WTC11 (cell line): ENCODE data around the gene STK32B. TPM values are rescaled to one million over a fixed set of nuclear protein-coding genes. Genes with fewer than 3 reads are reported as not detected.

ENCODE experiments used
- ATAC-seq: fragments of 200-7000 bp; cut with Tn5 transposase; 2 replicates; pipeline ENCODE4 v1.10.0; 2021; ENCODE audit warnings: mild to moderate bottlenecking, moderate library complexity
- CTCF ChIA-PET: fragments of 300-600 bp; sonication (Branson Sonifier 250); formaldehyde crosslinking; loops from one replicate; lab custom pipeline; 2021; ENCODE audit warnings: antibody characterized with exemption; lab: Charles Lee
- POLR2A ChIA-PET: fragments of 350-600 bp; sonication (Branson Sonifier 250); formaldehyde crosslinking; loops from one replicate; lab custom pipeline; 2021; ENCODE audit warnings: antibody characterized with exemption; lab: Charles Lee
- DNase-seq: peaks from one replicate; pipeline ENCODE4 v3.0.0; 2021; ENCODE audit warnings: low spot score
- H3K27ac Mint-ChIP-seq: 2 replicates; pipeline ENCODE4 v1.8.0; 2021; ENCODE audit warnings: mixed read lengths
- H3K27me3 Mint-ChIP-seq: 2 replicates; pipeline ENCODE4 v1.8.0; 2021; ENCODE audit warnings: low read depth, mild to moderate bottlenecking, moderate library complexity, mixed read lengths
- H3K36me3 Mint-ChIP-seq: 2 replicates; pipeline ENCODE4 v1.8.0; 2021; ENCODE audit warnings: mixed read lengths
- H3K4me1 Mint-ChIP-seq: 2 replicates; pipeline ENCODE4 v1.8.0; 2022; ENCODE audit warnings: mixed read lengths
- H3K4me3 Mint-ChIP-seq: 2 replicates; pipeline ENCODE4 v1.8.0; 2021; ENCODE audit warnings: mild to moderate bottlenecking, moderate library complexity, mixed read lengths
- H3K9me3 Mint-ChIP-seq: 2 replicates; pipeline ENCODE4 v1.8.0; 2021; ENCODE audit warnings: mixed read lengths
- ETV6 ChIP-seq: sonication (generic); formaldehyde crosslinking; IDR thresholded peaks from 2 replicates; pipeline ENCODE4 v1.8.1; 2022; ENCODE audit warnings: mild to moderate bottlenecking, missing genetic modification reagents
- GABPB1 ChIP-seq: sonication (generic); formaldehyde crosslinking; IDR thresholded peaks from 2 replicates; pipeline ENCODE4 v1.8.1; 2023; ENCODE audit warnings: mild to moderate bottlenecking, missing genetic modification reagents
- JAZF1 ChIP-seq: fragments of 250-450 bp; sonication (Bioruptor Pico); IDR thresholded peaks from 2 replicates; pipeline ENCODE4 v1.9.0; 2021; ENCODE audit warnings: moderate library complexity, mild to moderate bottlenecking, inconsistent platforms
- JUN ChIP-seq: sonication (generic); formaldehyde crosslinking; IDR thresholded peaks from 2 replicates; pipeline ENCODE4 v1.8.0; 2023; ENCODE audit warnings: mild to moderate bottlenecking, missing genetic modification reagents
- MXD4 ChIP-seq: fragments of 250-450 bp; sonication (Bioruptor Pico); IDR thresholded peaks from 2 replicates; pipeline ENCODE4 v1.8.0; 2021; ENCODE audit warnings: mild to moderate bottlenecking, moderate library complexity, borderline replicate concordance
- NR2C2 ChIP-seq: sonication (generic); formaldehyde crosslinking; IDR thresholded peaks from 2 replicates; pipeline ENCODE4 v1.8.0; 2022; ENCODE audit warnings: mild to moderate bottlenecking, missing genetic modification reagents
- NR3C1 ChIP-seq: sonication (generic); formaldehyde crosslinking; conservative IDR thresholded peaks from 2 replicates; pipeline ENCODE4 v1.8.1; 2023; ENCODE audit warnings: low read depth, mild to moderate bottlenecking, missing genetic modification reagents
- SMAD4 ChIP-seq: sonication (generic); formaldehyde crosslinking; IDR thresholded peaks from 2 replicates; pipeline ENCODE4 v1.8.0; 2022; ENCODE audit warnings: mild to moderate bottlenecking, missing genetic modification reagents
- SP1 ChIP-seq: sonication (generic); formaldehyde crosslinking; conservative IDR thresholded peaks from 2 replicates; pipeline ENCODE4 v1.8.1; 2022; ENCODE audit warnings: missing genetic modification reagents
- ZNF121 ChIP-seq: sonication (generic); formaldehyde crosslinking; IDR thresholded peaks from 2 replicates; pipeline ENCODE4 v1.8.0; 2023; ENCODE audit warnings: missing genetic modification reagents
- ZNF232 ChIP-seq: sonication (generic); formaldehyde crosslinking; IDR thresholded peaks from 2 replicates; pipeline ENCODE4 v1.8.0; 2022; ENCODE audit warnings: mild to moderate bottlenecking, missing genetic modification reagents
- total RNA-seq: library from RNA; stranded (reverse); gene quantifications from 3 replicates; pipeline ENCODE4 v1.2.3, GENCODE V29; 2021
- TF ChIP-seq, protein P1 (sequence below): sonication (generic); formaldehyde crosslinking; IDR thresholded peaks from 2 replicates; pipeline ENCODE4 v1.8.1; 2022; ENCODE audit warnings: low read depth, mild to moderate bottlenecking, moderate library complexity, missing genetic modification reagents, borderline replicate concordance
- TF ChIP-seq, protein P2 (sequence below): sonication (generic); formaldehyde crosslinking; IDR thresholded peaks from 2 replicates; pipeline ENCODE4 v1.8.0; 2022; ENCODE audit warnings: mild to moderate bottlenecking, missing genetic modification reagents
- TF ChIP-seq, protein P3 (sequence below): fragments of 250-450 bp; sonication (Bioruptor Pico); IDR thresholded peaks from 2 replicates; pipeline ENCODE4 v1.9.0; 2021; ENCODE audit warnings: moderate library complexity, mild to moderate bottlenecking, inconsistent platforms, borderline replicate concordance
- TF ChIP-seq, protein P4 (sequence below): sonication (generic); formaldehyde crosslinking; IDR thresholded peaks from 2 replicates; pipeline ENCODE4 v1.8.1; 2022; ENCODE audit warnings: mild to moderate bottlenecking, missing genetic modification reagents, moderate library complexity, borderline replicate concordance
- TF ChIP-seq, protein P5 (sequence below): fragments of 250-450 bp; sonication (Bioruptor Pico); IDR thresholded peaks from 2 replicates; pipeline ENCODE4 v1.8.0; 2021; ENCODE audit warnings: mild to moderate bottlenecking
- TF ChIP-seq, protein P6 (sequence below): sonication (generic); formaldehyde crosslinking; IDR thresholded peaks from 2 replicates; pipeline ENCODE4 v1.8.1; 2022; ENCODE audit warnings: mild to moderate bottlenecking, moderate library complexity, missing genetic modification reagents
- TF ChIP-seq, protein P7 (sequence below): sonication (generic); formaldehyde crosslinking; IDR thresholded peaks from 2 replicates; pipeline ENCODE4 v1.8.0; 2022; ENCODE audit warnings: mild to moderate bottlenecking, missing genetic modification reagents
- TF ChIP-seq, protein P8 (sequence below): sonication (generic); formaldehyde crosslinking; IDR thresholded peaks from 2 replicates; pipeline ENCODE4 v1.8.1; 2023; ENCODE audit warnings: mild to moderate bottlenecking, missing genetic modification reagents, moderate library complexity
- TF ChIP-seq, protein P9 (sequence below): sonication (generic); formaldehyde crosslinking; IDR thresholded peaks from 2 replicates; pipeline ENCODE4 v1.8.0; 2022; ENCODE audit warnings: mild to moderate bottlenecking, missing genetic modification reagents
- TF ChIP-seq, protein P10 (sequence below): fragments of 200-600 bp; IDR thresholded peaks from 2 replicates; pipeline ENCODE4 v1.8.0; 2022; ENCODE audit warnings: antibody characterized with exemption

The STK32B gene
- total RNA-seq, 1 experiment from 2014 or later, result 1.9 TPM

DNA sequence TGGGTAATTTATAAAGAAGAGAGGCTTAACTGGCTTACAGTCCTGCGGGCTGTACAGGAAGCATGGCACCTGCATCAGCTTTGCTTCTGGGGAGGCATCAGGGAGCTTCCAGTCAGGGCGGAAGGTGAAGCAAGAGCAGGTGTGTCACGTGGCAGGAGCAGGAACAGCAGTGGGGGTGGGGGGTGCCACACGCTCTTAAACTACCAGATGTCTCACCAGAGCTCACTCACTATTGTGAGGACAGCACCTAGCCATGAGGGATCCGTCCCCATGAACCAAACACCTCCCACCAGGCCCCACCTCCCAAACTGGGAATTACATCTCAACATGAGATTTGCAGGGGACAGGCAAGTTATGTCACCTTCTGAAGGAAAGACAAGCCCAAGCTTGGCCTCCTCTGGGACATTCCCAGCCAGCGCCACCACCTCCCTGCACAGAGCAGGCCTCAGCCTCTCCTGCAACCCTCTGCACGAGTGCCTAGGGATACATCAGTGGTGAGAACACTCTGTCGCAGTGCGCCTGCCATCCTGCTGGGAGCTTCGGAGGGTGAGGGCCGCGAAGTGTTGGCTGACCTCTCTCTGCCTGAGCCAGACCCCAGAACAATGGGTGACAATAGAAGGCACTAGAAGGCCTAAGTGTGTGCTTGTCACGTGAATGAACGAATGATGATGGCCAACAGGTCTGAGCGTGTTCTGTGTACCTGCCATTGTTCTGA is 412.8 kb downstream of the STK32B start (continued):
- TF ChIP-seq, protein P1, sequence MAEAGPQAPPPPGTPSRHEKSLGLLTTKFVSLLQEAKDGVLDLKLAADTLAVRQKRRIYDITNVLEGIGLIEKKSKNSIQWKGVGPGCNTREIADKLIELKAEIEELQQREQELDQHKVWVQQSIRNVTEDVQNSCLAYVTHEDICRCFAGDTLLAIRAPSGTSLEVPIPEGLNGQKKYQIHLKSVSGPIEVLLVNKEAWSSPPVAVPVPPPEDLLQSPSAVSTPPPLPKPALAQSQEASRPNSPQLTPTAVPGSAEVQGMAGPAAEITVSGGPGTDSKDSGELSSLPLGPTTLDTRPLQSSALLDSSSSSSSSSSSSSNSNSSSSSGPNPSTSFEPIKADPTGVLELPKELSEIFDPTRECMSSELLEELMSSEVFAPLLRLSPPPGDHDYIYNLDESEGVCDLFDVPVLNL (CRISPR knock-in tag), result no peak
- TF ChIP-seq, protein P2, sequence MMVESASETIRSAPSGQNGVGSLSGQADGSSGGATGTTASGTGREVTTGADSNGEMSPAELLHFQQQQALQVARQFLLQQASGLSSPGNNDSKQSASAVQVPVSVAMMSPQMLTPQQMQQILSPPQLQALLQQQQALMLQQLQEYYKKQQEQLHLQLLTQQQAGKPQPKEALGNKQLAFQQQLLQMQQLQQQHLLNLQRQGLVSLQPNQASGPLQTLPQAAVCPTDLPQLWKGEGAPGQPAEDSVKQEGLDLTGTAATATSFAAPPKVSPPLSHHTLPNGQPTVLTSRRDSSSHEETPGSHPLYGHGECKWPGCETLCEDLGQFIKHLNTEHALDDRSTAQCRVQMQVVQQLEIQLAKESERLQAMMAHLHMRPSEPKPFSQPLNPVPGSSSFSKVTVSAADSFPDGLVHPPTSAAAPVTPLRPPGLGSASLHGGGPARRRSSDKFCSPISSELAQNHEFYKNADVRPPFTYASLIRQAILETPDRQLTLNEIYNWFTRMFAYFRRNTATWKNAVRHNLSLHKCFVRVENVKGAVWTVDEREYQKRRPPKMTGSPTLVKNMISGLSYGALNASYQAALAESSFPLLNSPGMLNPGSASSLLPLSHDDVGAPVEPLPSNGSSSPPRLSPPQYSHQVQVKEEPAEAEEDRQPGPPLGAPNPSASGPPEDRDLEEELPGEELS (CRISPR knock-in tag), result no peak

DNA sequence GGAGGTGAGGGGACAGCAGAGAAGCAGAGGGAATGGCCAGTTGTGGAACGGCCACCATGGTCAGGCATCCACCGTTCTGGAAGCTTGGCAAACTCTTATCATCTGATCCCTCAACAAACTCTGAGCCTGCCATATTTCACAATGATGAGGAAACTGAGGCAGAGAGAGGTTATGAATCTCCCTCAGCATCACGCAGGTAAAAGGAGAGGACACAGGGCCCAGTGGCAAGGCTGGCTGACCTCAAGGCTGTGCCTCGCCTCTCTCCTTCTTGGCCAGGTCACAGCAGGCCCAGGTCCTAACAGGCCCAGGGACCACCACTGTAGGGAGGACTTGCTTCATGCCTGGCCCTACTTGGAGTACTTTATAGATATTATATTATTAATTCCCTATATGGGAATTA is 414.2 kb downstream of the STK32B start:
- no peak overlapping the region for H3K27ac Mint-ChIP-seq
- H3K27me3 Mint-ChIP-seq, result no peaks in the 10 kb centered on the region; the same call in 1 of the 2 replicates
- H3K9me3 Mint-ChIP-seq, result no peaks in the 10 kb centered on the region
- H3K36me3 Mint-ChIP-seq, result no peaks in the 10 kb centered on the region
- DNase-seq, result no peak
- H3K4me1 Mint-ChIP-seq, result peaks cover 9% of the 10 kb centered on the region
- POLR2A ChIA-PET, result no interaction called here
- TF ChIP-seq JUN (CRISPR knock-in tag), result no peak
- no peak for TF ChIP-seq SP1 (CRISPR knock-in tag)
- TF ChIP-seq ETV6 (CRISPR knock-in tag), result no peak
- TF ChIP-seq, protein P3, sequence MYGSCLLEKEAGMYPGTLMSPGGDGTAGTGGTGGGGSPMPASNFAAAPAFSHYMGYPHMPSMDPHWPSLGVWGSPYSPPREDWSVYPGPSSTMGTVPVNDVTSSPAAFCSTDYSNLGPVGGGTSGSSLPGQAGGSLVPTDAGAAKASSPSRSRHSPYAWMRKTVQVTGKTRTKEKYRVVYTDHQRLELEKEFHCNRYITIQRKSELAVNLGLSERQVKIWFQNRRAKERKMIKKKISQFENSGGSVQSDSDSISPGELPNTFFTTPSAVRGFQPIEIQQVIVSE, result no peak
- TF ChIP-seq, protein P4, sequence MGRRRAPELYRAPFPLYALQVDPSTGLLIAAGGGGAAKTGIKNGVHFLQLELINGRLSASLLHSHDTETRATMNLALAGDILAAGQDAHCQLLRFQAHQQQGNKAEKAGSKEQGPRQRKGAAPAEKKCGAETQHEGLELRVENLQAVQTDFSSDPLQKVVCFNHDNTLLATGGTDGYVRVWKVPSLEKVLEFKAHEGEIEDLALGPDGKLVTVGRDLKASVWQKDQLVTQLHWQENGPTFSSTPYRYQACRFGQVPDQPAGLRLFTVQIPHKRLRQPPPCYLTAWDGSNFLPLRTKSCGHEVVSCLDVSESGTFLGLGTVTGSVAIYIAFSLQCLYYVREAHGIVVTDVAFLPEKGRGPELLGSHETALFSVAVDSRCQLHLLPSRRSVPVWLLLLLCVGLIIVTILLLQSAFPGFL (CRISPR knock-in tag), result no peak
- TF ChIP-seq, protein P5, sequence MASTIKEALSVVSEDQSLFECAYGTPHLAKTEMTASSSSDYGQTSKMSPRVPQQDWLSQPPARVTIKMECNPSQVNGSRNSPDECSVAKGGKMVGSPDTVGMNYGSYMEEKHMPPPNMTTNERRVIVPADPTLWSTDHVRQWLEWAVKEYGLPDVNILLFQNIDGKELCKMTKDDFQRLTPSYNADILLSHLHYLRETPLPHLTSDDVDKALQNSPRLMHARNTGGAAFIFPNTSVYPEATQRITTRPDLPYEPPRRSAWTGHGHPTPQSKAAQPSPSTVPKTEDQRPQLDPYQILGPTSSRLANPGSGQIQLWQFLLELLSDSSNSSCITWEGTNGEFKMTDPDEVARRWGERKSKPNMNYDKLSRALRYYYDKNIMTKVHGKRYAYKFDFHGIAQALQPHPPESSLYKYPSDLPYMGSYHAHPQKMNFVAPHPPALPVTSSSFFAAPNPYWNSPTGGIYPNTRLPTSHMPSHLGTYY (CRISPR knock-in tag), result no peak
- TF ChIP-seq MXD4 (CRISPR knock-in tag), result no peak
- TF ChIP-seq NR3C1 (CRISPR knock-in tag), result no peak
- TF ChIP-seq SMAD4, result no peak
- TF ChIP-seq ZNF232, result no peak
- TF ChIP-seq, protein P6, sequence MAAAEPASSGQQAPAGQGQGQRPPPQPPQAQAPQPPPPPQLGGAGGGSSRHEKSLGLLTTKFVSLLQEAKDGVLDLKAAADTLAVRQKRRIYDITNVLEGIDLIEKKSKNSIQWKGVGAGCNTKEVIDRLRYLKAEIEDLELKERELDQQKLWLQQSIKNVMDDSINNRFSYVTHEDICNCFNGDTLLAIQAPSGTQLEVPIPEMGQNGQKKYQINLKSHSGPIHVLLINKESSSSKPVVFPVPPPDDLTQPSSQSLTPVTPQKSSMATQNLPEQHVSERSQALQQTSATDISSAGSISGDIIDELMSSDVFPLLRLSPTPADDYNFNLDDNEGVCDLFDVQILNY (CRISPR knock-in tag), result no peak
- TF ChIP-seq NR2C2, result no peak
- TF ChIP-seq ZNF121, result no peak
- TF ChIP-seq, protein P7, sequence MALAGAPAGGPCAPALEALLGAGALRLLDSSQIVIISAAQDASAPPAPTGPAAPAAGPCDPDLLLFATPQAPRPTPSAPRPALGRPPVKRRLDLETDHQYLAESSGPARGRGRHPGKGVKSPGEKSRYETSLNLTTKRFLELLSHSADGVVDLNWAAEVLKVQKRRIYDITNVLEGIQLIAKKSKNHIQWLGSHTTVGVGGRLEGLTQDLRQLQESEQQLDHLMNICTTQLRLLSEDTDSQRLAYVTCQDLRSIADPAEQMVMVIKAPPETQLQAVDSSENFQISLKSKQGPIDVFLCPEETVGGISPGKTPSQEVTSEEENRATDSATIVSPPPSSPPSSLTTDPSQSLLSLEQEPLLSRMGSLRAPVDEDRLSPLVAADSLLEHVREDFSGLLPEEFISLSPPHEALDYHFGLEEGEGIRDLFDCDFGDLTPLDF, result no peak
- TF ChIP-seq, protein P8, sequence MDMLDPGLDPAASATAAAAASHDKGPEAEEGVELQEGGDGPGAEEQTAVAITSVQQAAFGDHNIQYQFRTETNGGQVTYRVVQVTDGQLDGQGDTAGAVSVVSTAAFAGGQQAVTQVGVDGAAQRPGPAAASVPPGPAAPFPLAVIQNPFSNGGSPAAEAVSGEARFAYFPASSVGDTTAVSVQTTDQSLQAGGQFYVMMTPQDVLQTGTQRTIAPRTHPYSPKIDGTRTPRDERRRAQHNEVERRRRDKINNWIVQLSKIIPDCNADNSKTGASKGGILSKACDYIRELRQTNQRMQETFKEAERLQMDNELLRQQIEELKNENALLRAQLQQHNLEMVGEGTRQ, result no peak
- TF ChIP-seq, protein P9, sequence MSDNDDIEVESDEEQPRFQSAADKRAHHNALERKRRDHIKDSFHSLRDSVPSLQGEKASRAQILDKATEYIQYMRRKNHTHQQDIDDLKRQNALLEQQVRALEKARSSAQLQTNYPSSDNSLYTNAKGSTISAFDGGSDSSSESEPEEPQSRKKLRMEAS (CRISPR knock-in tag), result no peak
- TF ChIP-seq GABPB1 (CRISPR knock-in tag), result no peak
- no peak for TF ChIP-seq JAZF1 (CRISPR knock-in tag)
- TF ChIP-seq, protein P10, sequence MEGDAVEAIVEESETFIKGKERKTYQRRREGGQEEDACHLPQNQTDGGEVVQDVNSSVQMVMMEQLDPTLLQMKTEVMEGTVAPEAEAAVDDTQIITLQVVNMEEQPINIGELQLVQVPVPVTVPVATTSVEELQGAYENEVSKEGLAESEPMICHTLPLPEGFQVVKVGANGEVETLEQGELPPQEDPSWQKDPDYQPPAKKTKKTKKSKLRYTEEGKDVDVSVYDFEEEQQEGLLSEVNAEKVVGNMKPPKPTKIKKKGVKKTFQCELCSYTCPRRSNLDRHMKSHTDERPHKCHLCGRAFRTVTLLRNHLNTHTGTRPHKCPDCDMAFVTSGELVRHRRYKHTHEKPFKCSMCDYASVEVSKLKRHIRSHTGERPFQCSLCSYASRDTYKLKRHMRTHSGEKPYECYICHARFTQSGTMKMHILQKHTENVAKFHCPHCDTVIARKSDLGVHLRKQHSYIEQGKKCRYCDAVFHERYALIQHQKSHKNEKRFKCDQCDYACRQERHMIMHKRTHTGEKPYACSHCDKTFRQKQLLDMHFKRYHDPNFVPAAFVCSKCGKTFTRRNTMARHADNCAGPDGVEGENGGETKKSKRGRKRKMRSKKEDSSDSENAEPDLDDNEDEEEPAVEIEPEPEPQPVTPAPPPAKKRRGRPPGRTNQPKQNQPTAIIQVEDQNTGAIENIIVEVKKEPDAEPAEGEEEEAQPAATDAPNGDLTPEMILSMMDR, result no peak
- CTCF ChIA-PET, result interaction anchor here (1.2 kb wide), 1 partner anchor 66 kb away, joined by 6 read pairs; no protein-coding TSS in a partner anchor
- ATAC-seq, result no peak
- no peak overlapping the region for H3K4me3 Mint-ChIP-seq
